NCI-H2196 treated with DMSO at 0.1 percent for 48 hours (cell line): Measurements from ENCODE around the gene PTCD1.

Source experiments
- DNase-seq: peaks from one replicate; lab custom pipeline; 2025; ENCODE audit not compliant: unreplicated experiment; lab: John Stamatoyannopoulos, UW

PTCD1 gene

DNA sequence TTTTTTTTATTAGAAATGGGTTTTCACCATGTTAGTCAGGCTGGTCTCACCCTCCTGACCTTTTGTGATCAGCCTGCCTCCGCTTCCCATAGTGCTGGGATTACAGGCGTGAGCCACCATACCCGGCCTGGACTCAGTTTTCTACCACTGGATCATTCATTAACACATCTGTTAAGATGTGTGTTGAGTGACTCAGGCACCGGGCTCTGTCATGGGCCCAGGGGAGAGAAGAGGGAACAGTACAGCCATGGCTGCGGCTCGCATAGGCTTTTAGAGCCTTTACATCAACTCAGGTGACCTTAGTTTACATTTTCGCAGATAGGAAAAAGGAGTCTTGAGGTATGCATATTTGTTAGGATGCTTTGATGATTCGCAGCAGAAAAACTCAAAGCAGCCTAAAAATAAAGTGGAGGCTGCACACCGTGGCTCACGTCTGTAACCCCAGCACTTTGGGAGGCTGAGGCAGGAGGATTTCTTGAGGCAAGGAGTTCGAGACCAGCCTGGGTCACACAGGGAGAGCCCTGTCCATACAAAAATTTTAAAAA lies 67.2 kb downstream of the PTCD1 start:
- DNase-seq: no peak

DNA sequence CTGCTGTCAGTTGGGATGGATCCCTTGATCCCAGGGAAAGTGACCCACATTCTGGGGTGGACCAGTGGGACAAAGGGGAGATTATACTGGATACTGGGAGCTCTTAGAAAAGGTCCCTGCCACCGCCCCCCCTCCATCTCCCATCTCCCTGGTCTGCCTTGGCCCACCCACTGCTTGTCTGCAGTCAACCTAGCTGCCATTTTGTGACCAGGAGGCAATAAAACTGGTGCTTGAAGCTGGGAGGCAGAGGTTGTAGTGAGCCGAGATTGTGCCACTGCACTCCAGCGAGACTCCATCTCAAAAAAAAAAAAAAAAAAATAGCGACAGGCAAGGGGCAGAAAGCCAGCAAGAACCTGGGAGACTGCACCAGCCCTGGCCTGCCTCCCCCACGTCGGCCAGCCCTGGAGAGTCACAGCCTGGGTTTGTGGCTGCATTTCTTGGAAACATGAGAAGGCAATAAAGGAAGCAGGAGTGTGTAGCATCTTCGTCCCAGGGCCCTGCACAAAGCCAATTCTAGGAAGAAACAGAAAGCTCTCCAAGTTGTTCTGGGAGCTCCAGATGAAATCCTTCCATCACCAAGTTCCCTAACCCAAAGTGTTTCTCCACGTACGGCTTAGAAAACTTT lies 68.7 kb downstream of the PTCD1 start:
- no peak for DNase-seq

DNA sequence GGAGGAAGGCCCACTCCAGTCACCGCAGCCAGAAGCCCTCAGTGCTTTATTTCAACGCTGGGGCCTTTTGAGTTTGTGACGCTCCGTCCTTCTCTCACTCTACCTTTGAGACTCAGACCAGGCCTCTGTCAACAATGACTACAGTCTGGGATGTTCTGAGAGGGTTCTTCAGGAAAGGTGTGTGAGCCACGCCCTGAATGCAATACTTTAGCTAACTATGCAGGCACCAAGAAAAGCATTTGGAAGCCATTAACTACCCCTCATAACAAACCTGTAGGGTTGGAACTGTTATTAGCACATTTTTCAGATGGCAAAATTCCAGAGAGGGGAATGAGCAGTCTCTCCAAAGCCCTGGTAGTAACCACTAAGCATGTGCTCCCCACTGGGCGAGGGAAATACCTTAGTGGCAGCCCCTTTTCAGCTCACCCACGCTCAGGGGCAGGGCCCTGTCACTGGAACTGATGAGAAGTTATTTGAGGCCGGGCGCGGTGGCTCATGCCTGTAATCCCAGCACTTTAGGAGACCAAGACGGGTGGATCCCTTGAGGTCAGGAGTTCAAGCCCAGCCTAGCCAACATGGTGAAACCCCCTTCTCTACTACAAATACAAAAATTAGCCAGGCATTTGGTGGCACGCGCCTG lies 69.7 kb downstream of the PTCD1 start:
- no peak for DNase-seq
